HCT116 (cell line): ENCODE data around the gene GCNT4. TPM values are rescaled to one million over a fixed set of nuclear protein-coding genes. Genes with fewer than 3 reads are reported as not detected.

Source experiments
- ATAC-seq: fragments of 200-7000 bp; cut with Tn5 transposase; 2 replicates; pipeline ENCODE4 v1.9.1; 2020; ENCODE audit warnings: mild to moderate bottlenecking, moderate library complexity
- BruUV-seq: library from RNA; stranded (reverse); fragments of 400-500 nt; replicated peaks from 2 replicates; lab custom pipeline; 2021; lab: Mats Ljungman, UMichigan
- CTCF ChIA-PET: fragments of 300-600 bp; sonication (Branson Sonifier 250); formaldehyde crosslinking; loops from one replicate; lab custom pipeline; 2021; ENCODE audit warnings: antibody characterized with exemption; lab: Charles Lee
- POLR2A ChIA-PET: fragments of 300-600, 350-600 bp; sonication (Branson Sonifier 250); formaldehyde crosslinking; loops from one replicate; lab custom pipeline; 2021; ENCODE audit warnings: antibody characterized with exemption; lab: Charles Lee
- RAD21 ChIA-PET, 2 experiments: fragments of 300-600 bp; sonication (Branson Sonifier 250); formaldehyde crosslinking; loops; one replicate each; lab custom pipeline; 2023; ENCODE audit warnings: low total read pairs in 2 of 2; ENCODE audit not compliant: uncharacterized antibody in 2 of 2, unreplicated experiment in 2 of 2, low non-redundant PET in 1 of 2; lab: Charles Lee
- DNase-seq: peaks from one replicate; pipeline ENCODE4 v3.0.0-alpha.2; 2010; ENCODE audit warnings: low read depth, low spot score
- H2AFZ ChIP-seq: fragments of 200-600 bp; shearing (Covaris generic), sonication (generic); 2 replicates; pipeline ENCODE4 v1.6.1; 2017; ENCODE audit warnings: low read depth, mixed run types, mixed read lengths, antibody characterized with exemption, low read length; ENCODE audit not compliant: poor library complexity, severe bottlenecking
- H3K27ac ChIP-seq: 2 replicates; pipeline ENCODE4 v1.5.1; 2012; ENCODE audit warnings: low read depth, low read length
- H3K27me3 ChIP-seq: fragments of 200-600 bp; sonication (generic); 2 replicates; pipeline ENCODE4 v1.6.1; 2016; ENCODE audit warnings: mixed run types, low read length, mixed read lengths; ENCODE audit not compliant: insufficient read depth
- H3K36me3 ChIP-seq, 2 experiments: fragments of 200-500 bp in 1 of 2; fragments of 200-600 bp in 1 of 2; sonication (Bioruptor generic) in 1 of 2; sonication (generic) in 1 of 2; 2 replicates each; pipeline versions ENCODE4 v1.5.1 to v1.6.1; 2014 to 2016; ENCODE audit warnings: low read length in 2 of 2, inconsistent platforms in 1 of 2, mixed read lengths in 1 of 2, mixed run types in 1 of 2; ENCODE audit not compliant: insufficient read depth in 2 of 2, control insufficient read depth in 1 of 2
- H3K4me1 ChIP-seq, 2 experiments: fragments of 200-600 bp in 1 of 2; sonication (generic) in 1 of 2; 2 replicates each; pipeline versions ENCODE4 v1.5.1 to v1.6.1; 2012 to 2017; ENCODE audit warnings: low read length in 2 of 2, inconsistent platforms in 1 of 2, mild to moderate bottlenecking in 1 of 2, mixed read lengths in 1 of 2, mixed run types in 1 of 2, moderate library complexity in 1 of 2; ENCODE audit not compliant: insufficient read depth in 2 of 2, control insufficient read depth in 1 of 2
- H3K4me2 ChIP-seq: fragments of 200-600 bp; sonication (generic); 2 replicates; pipeline ENCODE4 v1.6.1; 2017; ENCODE audit warnings: mixed run types, low read length, mixed read lengths
- H3K4me3 ChIP-seq, 2 experiments: fragments of 200-600 bp in 1 of 2; sonication (generic) in 1 of 2; replicated peaks in 1 of 2; 2 replicates each; pipeline ENCODE4 v1.5.1; 2011 to 2016; ENCODE audit warnings: low read length in 2 of 2, control low read depth in 1 of 2, low read depth in 1 of 2, mild to moderate bottlenecking in 1 of 2, mixed read lengths in 1 of 2, mixed run types in 1 of 2
- H3K79me2 ChIP-seq: fragments of 200-600 bp; sonication (generic); 2 replicates; pipeline ENCODE4 v1.6.1; 2017; ENCODE audit warnings: mild to moderate bottlenecking, mixed run types, low read length, moderate library complexity, mixed read lengths; ENCODE audit not compliant: insufficient read depth
- H3K9ac ChIP-seq: fragments of 200-600 bp; sonication (generic); 2 replicates; pipeline ENCODE4 v1.6.1; 2016; ENCODE audit warnings: low read length, mixed read lengths
- H3K9me2 ChIP-seq: fragments of 200-600 bp; sonication (generic), shearing (Covaris generic); 2 replicates; pipeline ENCODE4 v1.6.1; 2017; ENCODE audit warnings: mixed run types, mild to moderate bottlenecking, moderate library complexity; ENCODE audit not compliant: insufficient read depth
- H3K9me3 ChIP-seq, 2 experiments: fragments of 200-500 bp in 1 of 2; fragments of 200-600 bp in 1 of 2; sonication (Bioruptor generic) in 1 of 2; sonication (generic) in 1 of 2; 2 replicates each; pipeline ENCODE4 v1.6.1; 2014 to 2017; ENCODE audit warnings: low read length in 2 of 2, mixed read lengths in 2 of 2, inconsistent platforms in 1 of 2, low read depth in 1 of 2, mild to moderate bottlenecking in 1 of 2, mixed run types in 1 of 2, moderate library complexity in 1 of 2; ENCODE audit not compliant: control insufficient read depth in 1 of 2, insufficient read depth in 1 of 2
- H4K20me1 ChIP-seq: fragments of 200-600 bp; sonication (generic), shearing (Covaris generic); 2 replicates; pipeline ENCODE4 v1.6.1; 2017; ENCODE audit warnings: mixed run types, mild to moderate bottlenecking, moderate library complexity; ENCODE audit not compliant: insufficient read depth
- CBX3 ChIP-seq: IDR thresholded peaks from 2 replicates; pipeline ENCODE4 v1.6.1; 2012; ENCODE audit warnings: low read depth
- EGR1 ChIP-seq: IDR thresholded peaks from 2 replicates; pipeline ENCODE4 v1.6.1; 2012; ENCODE audit warnings: low read depth
- EZH2 ChIP-seq: fragments of 200-600 bp; sonication (generic); IDR thresholded peaks from 2 replicates; pipeline ENCODE4 v1.6.1; 2017; ENCODE audit warnings: antibody characterized with exemption, mixed run types
- EZH2phosphoT487 ChIP-seq: fragments of 200-600 bp; IDR thresholded peaks from 2 replicates; pipeline ENCODE4 v1.6.1; 2018; ENCODE audit warnings: antibody characterized with exemption, borderline replicate concordance
- JUND ChIP-seq: IDR thresholded peaks from 2 replicates; pipeline ENCODE4 v1.6.1; 2012
- MAX ChIP-seq: IDR thresholded peaks from 2 replicates; pipeline ENCODE4 v1.6.1; 2012
- REST ChIP-seq: IDR thresholded peaks from 2 replicates; pipeline ENCODE4 v1.6.1; 2012; ENCODE audit warnings: low read depth
- SP1 ChIP-seq: IDR thresholded peaks from 2 replicates; pipeline ENCODE4 v1.6.1; 2012; ENCODE audit warnings: low read depth
- YY1 ChIP-seq: IDR thresholded peaks from 2 replicates; pipeline ENCODE4 v1.6.1; 2011; ENCODE audit warnings: low read length, low read depth, moderate library complexity, mild to moderate bottlenecking; ENCODE audit not compliant: insufficient replicate concordance; ENCODE audit errors: extremely low read depth
- ZFX ChIP-seq: fragments of 450-650 bp; IDR thresholded peaks from 2 replicates; pipeline ENCODE4 v1.6.1; 2017
- ZNF274 ChIP-seq: fragments of 200-500 bp; sonication (Bioruptor generic); IDR thresholded peaks from 2 replicates; pipeline ENCODE4 v1.6.1; 2014; ENCODE audit warnings: mild to moderate bottlenecking, low read depth, low read length, inconsistent platforms
- intact Hi-C: fragments of 100-400 bp; cut with micrococcal nuclease; formaldehyde crosslinking; loops from 2 replicates; pipeline ENCODE4 v1.10.0; 2022
- total RNA-seq: library from RNA; stranded (reverse); gene quantifications from one replicate; pipeline ENCODE4 v1.2.1, GENCODE V29; 2021; ENCODE audit not compliant: unreplicated experiment

The GCNT4 gene
- total RNA-seq, 1 experiment from 2014 or later: 0.07 TPM

- POLR2A ChIA-PET: no interaction called here
- TF ChIP-seq CBX3 (no peak), ZNF274 (no peak)
- RAD21 ChIA-PET: no interaction called here
- Histone ChIP-seq H3K4me2 (no peak overlapping the region), H3K36me3 (no peaks in the 10 kb centered on the region), H3K9me2 (no peaks in the 10 kb centered on the region), H3K9me3 (no peaks in the 10 kb centered on the region), H3K9ac (no peak overlapping the region), H4K20me1 (no peaks in the 10 kb centered on the region), H3K4me3 (no peak overlapping the region), H3K4me1 (peaks cover 3 to 7% of the 10 kb centered on the region in 2 experiments; a peak in 2 of 4 replicates), H3K27ac (no peak overlapping the region), H3K27me3 (no peaks in the 10 kb centered on the region), H2AFZ (no peak overlapping the region), H3K79me2 (no peaks in the 10 kb centered on the region)
- intact Hi-C loops: no loop called here
- ATAC-seq (no peak), DNase-seq (no peak)
- no TSS peak for BruUV-seq
- CTCF ChIA-PET: no interaction called here
Observed at GRCh38 chr5:75023368-75024159, 28.8 kb downstream of the GCNT4 start.

GRCh38 chr5:75021800-75022199 lies 30.6 kb downstream of the GCNT4 start:
- H2AFZ ChIP-seq: no peak overlapping the region
- no TSS peak for BruUV-seq
- TF ChIP-seq EZH2: no peak
- no peak for TF ChIP-seq MAX
- no peak for TF ChIP-seq EZH2phosphoT487
- TF ChIP-seq ZFX: no peak
- no peak for TF ChIP-seq YY1
- TF ChIP-seq JUND: no peak
- TF ChIP-seq SP1: no peak
- no peak for TF ChIP-seq EGR1
- no peak for TF ChIP-seq REST
- H3K79me2 ChIP-seq: no peaks in the 10 kb centered on the region
- ATAC-seq (no peak), DNase-seq (no peak)
- H3K4me2 ChIP-seq: no peak overlapping the region
- H3K27ac ChIP-seq: no peak overlapping the region
- ChIA-PET CTCF (no interaction called here), RAD21 (no interaction called here), POLR2A (no interaction called here)
- intact Hi-C loops: no loop called here
- no peaks in the 10 kb centered on the region for H4K20me1 ChIP-seq
- H3K9me2 ChIP-seq: no peaks in the 10 kb centered on the region
- no peak overlapping the region for H3K4me3 ChIP-seq
- H3K27me3 ChIP-seq: no peaks in the 10 kb centered on the region
- H3K9ac ChIP-seq: no peak overlapping the region
- no peaks in the 10 kb centered on the region for H3K36me3 ChIP-seq
- peaks cover 3 to 7% of the 10 kb centered on the region in 2 experiments; a peak in 2 of 4 replicates for H3K4me1 ChIP-seq
- no peaks in the 10 kb centered on the region for H3K9me3 ChIP-seq
